Stimulated activated naive CD8-positive, alpha-beta T cell treated with anti-CD3 and anti-CD28 coated beads, Interleukin-15, Interleukin-2, amounts not matched to agents 100 U/mL and 50 U/mL, for 24 hours (primary cell): Measurements from ENCODE around the gene UBN1.

ENCODE experiments used
- ATAC-seq: fragments of 150-1000 bp; cut with Tn5 transposase; one replicate; pipeline ENCODE4 v1.10.0; 2021
- DNase-seq: peaks from one replicate; pipeline ENCODE4 v3.0.0; 2021

The UBN1 gene

DNA sequence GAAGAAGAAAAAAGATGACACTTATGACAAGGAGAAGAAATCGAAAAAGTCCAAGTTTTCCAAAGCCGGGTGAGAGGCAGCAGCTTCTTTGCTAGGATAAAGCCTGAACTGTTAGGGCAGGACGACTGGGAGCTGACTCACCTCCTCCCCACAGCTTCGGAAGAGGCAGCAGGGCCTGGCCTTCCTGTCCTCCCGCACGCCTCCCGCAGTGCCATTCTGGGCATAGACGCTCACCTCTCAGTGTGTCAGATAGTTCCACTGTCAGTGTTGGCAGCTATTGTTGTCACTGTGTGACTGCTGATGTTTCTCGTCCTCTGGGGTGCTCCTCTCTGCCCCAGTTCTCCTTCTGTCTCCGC is 12.6 kb downstream of the UBN1 start:
- no peak for DNase-seq
- ATAC-seq: no peak

DNA sequence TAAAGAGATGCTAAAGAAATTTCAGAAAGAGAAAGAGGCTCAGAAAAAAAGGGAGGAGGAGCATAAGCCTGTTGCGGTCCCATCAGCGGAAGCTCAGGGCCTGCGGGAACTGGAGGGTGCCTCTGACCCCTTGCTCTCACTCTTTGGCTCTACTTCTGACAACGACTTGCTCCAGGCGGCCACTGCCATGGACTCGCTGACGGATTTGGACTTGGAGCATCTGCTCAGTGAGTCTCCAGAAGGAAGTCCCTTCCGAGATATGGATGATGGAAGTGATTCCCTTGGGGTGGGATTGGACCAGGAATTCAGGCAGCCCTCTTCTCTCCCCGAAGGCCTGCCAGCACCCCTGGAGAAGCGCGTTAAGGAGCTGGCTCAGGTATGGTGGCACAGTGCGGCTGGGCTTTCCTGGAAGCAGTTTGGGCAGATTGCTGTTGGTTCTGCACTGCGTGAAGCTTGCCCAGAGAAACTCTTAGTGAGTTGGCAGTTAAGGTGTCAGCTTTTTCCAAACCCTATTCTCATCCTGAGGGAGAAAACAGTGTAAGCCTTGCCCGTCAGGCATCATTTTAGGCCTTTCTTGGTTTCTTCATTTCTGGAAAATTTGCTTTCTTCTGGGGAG is 13.6 kb downstream of the UBN1 start:
- DNase-seq (no peak), ATAC-seq (no peak)

GRCh38 chr16:4862639-4863038 is 15.4 kb downstream of the UBN1 start:
- DNase-seq: no peak

GRCh38 chr16:4864728-4865127 is 17.4 kb downstream of the UBN1 start:
- DNase-seq (no peak), ATAC-seq (no peak)

More at GRCh38 chr16:4862639-4863038, 15.4 kb downstream of the UBN1 start:
- ATAC-seq: no peak

DNA sequence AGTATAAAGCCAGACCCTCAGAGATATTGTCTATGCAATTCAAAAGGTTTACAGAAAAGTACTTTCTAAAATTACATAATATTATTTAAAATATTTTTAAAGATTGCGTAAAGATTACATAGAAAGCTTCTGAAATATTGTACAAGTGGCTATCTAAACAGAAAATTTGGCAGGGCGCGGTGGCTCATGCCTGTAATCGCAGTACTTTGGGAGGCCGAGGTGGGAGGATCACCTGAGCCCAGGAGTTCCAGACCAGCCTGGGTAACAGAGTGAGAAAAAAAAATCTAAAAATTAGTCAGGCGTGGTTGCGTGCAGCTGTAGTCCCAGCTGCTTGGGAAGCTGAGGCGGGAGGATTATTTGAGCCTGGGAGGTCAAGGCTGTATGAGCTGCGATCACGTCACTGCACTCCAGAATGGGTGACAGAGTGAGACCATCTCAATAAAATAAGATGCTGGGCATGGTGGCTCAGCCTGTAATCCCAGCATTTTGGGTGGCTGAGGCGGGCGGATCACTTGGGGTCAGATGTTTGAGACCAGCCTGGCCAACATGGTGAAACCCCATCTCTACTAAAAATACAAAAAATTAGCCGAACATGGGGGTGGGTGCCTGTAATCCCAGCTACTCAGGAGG is 18.1 kb downstream of the UBN1 start:
- no peak for ATAC-seq

GRCh38 chr16:4866586-4866985 is 19.3 kb downstream of the UBN1 start:
- ATAC-seq: no peak
- DNase-seq: no peak

More for the DNA sequence above, 18.1 kb downstream of the UBN1 start:
- DNase-seq: no peak

DNA sequence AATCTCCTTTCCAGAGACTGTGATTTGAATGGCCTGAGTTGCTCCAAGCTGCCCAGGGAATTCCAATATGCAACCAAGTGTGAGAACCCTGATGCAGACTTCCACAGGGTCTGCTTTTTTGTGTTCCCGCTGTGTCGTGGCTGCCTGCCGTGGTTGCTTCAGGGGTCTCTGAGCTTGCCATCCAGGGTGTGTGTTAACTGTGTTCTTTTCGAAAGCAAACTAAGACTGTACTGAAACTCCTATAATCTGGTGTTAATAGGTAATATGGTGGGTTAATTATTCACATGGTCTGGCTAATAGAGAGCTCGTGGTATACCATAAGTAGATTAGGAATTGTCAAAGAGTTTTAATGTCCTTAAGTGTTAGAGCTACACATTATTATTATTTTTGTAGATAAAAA is 20.7 kb downstream of the UBN1 start:
- no peak for DNase-seq
- no peak for ATAC-seq

DNA sequence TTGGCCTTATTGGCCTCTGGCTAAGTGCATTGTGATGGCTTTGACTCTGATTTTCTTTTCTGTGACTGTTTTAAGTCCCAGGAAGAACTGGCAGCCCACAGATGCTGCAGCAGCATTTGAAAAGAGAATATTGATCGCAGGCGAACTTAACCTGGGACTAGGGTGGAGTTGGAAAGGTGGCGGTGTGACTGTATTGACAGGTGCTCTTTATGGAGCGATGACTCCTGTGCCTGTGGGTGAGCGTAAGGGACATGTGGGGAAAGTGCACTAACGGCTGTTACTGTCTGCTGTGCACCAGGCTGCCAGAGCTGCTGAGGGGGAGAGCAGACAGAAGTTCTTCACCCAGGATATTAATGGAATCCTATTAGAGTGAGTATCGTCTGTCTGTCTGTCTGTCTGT is 21.3 kb downstream of the UBN1 start:
- no peak for ATAC-seq
- no peak for DNase-seq

GRCh38 chr16:4869147-4869805 is 22.0 kb downstream of the UBN1 start:
- DNase-seq (no peak), ATAC-seq (no peak)

- no peak for ATAC-seq
- DNase-seq: no peak
Observed at GRCh38 chr16:4870138-4870671, 22.9 kb downstream of the UBN1 start.

DNA sequence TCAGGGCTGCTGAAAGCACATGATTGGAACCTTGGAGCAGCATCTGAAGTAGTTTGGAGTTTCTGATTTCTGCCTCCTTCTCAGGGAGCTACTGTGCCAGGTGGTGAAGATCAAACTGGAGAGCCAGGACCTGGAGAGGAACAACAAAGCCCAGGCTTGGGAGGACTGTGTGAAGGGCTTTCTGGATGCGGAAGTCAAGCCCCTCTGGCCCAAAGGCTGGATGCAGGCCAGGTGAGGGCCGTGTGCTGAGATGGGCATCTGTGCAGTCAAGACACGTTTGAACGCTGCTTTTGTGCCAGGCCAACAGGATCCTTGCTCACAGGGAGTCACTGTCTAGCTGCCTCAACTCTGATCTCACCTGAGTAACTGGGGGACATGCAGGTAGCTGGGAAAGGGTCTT is 23.8 kb downstream of the UBN1 start:
- ATAC-seq: no peak
- DNase-seq: no peak

- no peak for DNase-seq
- no peak for ATAC-seq
Observed at GRCh38 chr16:4873091-4873490, 25.8 kb downstream of the UBN1 start.

- DNase-seq (no peak), ATAC-seq (no peak)
Observed at GRCh38 chr16:4874666-4875065, 27.4 kb downstream of the UBN1 start.

DNA sequence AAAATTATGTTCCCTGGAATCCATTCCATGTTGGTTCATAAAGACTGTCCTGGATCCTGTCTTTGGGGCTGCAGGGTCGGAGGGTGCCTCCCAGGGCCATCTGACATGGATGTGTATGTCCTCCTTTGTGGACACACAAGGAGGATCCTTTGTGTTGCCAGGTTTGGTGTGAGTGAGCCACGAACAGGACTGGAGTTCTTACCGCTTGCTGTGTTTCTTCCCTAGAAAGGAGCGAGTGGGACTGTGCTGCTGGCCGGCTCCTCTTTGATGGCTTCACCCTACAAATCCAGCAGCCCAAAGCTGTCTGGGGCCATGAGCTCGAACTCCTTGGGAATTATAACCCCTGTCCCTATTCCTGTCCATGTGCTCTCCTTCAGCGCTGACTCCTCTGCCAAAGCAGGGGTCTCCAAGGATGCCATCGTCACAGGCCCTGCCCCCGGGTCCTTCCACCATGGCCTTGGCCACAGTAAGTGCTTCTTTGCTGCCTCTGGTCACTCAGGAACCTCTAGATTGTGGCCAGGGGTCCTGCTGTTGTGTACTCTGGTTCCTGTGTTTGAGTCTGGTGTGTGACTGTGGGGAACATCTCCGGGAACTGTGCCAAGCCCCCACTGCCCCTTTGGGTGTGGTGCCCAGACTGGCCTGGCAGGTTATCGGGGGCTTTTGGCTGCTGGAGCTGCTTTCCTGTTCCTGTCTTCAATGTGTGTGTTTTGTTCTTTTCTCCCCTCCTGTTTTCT is 29.5 kb downstream of the UBN1 start:
- no peak for DNase-seq
- no peak for ATAC-seq

DNA sequence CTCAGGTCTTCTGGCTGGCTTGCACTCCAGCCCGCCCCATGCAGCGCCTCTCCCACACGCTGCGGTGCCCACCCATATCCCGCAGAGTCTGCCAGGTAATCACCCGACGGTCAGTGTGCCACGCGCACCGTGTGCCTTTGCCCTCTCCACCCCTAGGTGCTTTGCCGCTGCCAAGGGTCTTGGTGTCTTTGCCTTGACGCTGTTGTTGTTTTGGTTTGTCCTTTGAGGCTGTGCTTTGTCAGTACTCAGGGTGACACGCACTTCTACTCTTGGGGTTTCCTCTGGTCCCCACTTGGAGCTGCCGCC is 30.1 kb downstream of the UBN1 start:
- ATAC-seq: no peak

DNA sequence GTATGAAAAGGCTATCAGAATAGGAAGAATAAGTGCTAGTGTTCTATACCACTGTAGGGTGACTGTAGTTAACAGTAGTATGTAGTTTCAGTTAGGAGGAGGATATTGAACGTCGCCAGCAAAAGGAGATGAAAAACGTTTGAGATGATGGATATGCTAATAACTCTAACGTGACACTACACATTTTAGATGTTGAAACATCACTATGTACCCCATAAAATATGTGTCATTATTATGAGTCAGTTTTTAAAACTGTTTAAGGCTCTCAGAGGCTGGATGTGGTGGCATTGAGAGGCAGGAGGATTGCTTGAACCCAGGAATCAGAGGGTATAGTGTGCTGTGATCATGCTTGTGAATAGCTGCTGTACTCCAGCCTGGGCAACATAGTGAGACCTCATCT is 31.8 kb downstream of the UBN1 start:
- DNase-seq: no peak
- no peak for ATAC-seq

More for the DNA sequence above, 30.1 kb downstream of the UBN1 start:
- no peak for DNase-seq

- DNase-seq (no peak), ATAC-seq (no peak)
Observed at GRCh38 chr16:4880006-4880580, 32.8 kb downstream of the UBN1 start.

GRCh38 chr16:4882000-4882632 is 34.8 kb downstream of the UBN1 start:
- DNase-seq: no peak
- no peak for ATAC-seq

DNA sequence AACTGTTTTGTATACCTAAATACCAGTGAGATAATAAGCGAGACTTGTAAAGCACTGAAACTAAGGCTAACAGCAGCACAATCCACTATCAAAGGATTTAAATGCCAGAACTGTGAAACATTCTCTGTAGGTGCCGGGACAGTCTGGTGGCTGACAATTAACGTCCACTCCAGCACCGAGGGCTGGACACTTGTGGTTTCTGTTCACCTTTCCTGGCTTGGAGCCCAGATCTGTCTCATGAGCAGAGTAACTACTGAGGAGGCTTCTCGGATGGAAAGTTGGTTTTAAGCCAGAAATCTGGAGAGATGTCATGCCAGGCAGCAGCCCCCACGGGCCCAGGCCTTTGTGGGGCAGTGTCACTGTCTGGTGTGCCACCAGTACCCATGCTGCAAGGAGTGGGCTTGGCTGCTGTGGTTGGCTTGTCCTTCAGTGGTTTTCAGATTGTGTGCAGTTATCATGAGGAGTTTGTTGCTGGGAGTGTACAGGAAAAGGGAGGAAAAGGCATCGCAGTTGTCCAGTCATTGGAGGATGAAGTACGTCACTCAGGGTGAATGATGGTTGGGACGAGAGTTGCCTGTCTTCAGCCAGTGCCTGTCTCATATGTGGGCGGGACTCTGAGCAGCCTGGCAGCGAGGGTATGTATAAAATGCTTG is 35.5 kb downstream of the UBN1 start:
- DNase-seq: no peak
- no peak for ATAC-seq

DNA sequence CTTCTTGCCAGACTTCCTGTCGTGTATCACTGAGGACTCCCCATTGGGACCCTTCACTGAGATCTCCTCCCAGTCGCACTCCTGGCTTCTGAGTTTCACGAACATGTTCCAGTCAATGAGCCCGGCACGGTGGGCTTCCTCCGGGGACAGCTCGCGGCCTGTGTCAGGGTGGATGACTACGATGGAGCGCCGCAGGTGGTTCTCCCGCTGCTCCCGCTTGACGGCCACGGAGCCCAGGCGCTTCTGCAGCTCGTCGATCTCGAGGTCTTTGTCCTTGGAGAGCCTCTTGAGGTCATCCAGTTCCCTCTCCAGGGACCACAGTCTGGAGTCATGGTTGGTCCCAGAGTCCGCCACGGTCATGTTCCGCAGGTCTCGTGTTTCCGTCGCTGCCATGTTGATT is 36.2 kb downstream of the UBN1 start:
- ATAC-seq (no peak), DNase-seq (no peak)

DNA sequence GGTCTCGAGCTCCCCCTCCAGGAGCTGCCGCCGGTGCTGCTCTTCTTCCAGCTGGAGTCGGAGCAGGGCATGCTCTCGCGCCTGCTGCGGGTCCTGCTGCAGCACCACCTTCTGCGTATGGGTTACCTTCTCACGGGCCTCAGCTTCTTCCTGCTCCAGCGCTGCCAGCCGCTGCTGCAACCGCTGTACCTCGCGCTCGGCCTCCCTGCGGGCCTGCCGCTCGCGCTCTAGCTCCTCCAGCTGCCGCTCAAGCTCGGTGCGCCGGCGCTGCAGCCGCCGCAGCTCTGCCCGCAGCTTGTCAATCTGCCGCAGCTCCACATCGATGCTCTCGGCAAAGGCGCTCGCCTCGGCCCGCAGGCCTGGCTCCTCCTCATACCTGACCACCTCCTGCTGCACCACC is 36.9 kb downstream of the UBN1 start:
- DNase-seq (no peak), ATAC-seq (no peak)
